ENCODE measurements around the gene OPCML.

DNA sequence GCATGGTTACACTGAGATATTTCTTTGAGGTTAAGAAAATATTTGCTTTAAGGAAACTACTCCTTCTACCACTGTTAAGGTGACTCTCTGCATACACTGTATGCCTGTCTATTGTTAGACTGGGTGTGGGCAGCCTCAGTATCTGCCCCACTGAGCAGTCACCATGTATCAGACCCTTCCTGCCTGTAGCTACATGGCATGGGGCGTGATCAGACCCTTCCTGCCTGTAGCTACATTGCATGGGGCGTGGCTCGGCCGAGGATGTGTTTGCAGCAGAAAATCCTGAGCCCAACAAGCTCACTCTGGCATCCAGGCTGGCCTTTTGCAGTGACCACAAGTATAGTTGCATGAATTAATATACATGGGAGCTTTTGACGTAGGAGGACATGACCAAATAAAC is 669.4 kb downstream of the OPCML start:
- TF ChIP-seq EZH2 (IDR thresholded peaks at IDR 0.05; ENCODE audit: borderline replicate concordance, insufficient read depth, low read depth, low read length, poor library complexity, severe bottlenecking): no peak
- TF ChIP-seq, protein P1, sequence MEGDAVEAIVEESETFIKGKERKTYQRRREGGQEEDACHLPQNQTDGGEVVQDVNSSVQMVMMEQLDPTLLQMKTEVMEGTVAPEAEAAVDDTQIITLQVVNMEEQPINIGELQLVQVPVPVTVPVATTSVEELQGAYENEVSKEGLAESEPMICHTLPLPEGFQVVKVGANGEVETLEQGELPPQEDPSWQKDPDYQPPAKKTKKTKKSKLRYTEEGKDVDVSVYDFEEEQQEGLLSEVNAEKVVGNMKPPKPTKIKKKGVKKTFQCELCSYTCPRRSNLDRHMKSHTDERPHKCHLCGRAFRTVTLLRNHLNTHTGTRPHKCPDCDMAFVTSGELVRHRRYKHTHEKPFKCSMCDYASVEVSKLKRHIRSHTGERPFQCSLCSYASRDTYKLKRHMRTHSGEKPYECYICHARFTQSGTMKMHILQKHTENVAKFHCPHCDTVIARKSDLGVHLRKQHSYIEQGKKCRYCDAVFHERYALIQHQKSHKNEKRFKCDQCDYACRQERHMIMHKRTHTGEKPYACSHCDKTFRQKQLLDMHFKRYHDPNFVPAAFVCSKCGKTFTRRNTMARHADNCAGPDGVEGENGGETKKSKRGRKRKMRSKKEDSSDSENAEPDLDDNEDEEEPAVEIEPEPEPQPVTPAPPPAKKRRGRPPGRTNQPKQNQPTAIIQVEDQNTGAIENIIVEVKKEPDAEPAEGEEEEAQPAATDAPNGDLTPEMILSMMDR (IDR thresholded peaks at IDR 0.05): no peak
